AG04450 (cell line): Measurements from ENCODE around the gene ZFX. TPM values are rescaled to one million over a fixed set of nuclear protein-coding genes. Genes with fewer than 3 reads are reported as not detected.

Experiments
- CTCF ChIA-PET: fragments of 300-600, 350-600 bp; formaldehyde crosslinking; extraction: SDS; loops from one replicate; lab custom pipeline; 2022; ENCODE audit warnings: antibody characterized with exemption, inconsistent platforms; lab: Charles Lee
- POLR2A ChIA-PET: fragments of 350-600 bp; formaldehyde crosslinking; extraction: SDS; loops from one replicate; lab custom pipeline; 2021; ENCODE audit warnings: antibody characterized with exemption, inconsistent platforms; lab: Yijun Ruan, JAX
- DNase-seq: peaks from one replicate; pipeline ENCODE4 v3.0.0-alpha.2; 2011; ENCODE audit warnings: low read depth, low spot score
- H3K27ac ChIP-seq: one replicate; pipeline ENCODE4 v1.5.1; 2012; ENCODE audit warnings: low read depth, low read length, control low read depth
- H3K27me3 ChIP-seq: one replicate; pipeline ENCODE4 v1.6.0; 2012; ENCODE audit warnings: low read length; ENCODE audit not compliant: control insufficient read depth, insufficient read depth
- H3K4me3 ChIP-seq: 2 replicates; pipeline ENCODE4 v1.5.1; 2011; ENCODE audit warnings: mild to moderate bottlenecking, low read depth, low read length, control low read depth
- H3K9me3 ChIP-seq: 2 replicates; pipeline ENCODE4 v1.5.1; 2012; ENCODE audit warnings: low read length; ENCODE audit not compliant: control insufficient read depth, insufficient read depth
- CTCF ChIP-seq: IDR thresholded peaks from 2 replicates; pipeline ENCODE4 v1.5.1; 2011; ENCODE audit warnings: low read depth, low read length, control low read depth, inconsistent platforms
- polyA plus RNA-seq: library from polyadenylated mRNA; depleted of rRNA; stranded (reverse); fragments of >200 nt; gene quantifications from 2 replicates; pipeline ENCODE4 v1.2.3, GENCODE V29; 2011

The ZFX gene
- polyA plus RNA-seq, 1 experiment = 23.1 TPM

- Histone ChIP-seq H3K9me3 (no peaks in the 10 kb centered on the region), H3K27ac (no peak overlapping the region), H3K4me3 (no peak overlapping the region), H3K27me3 (no peaks in the 10 kb centered on the region)
- TF ChIP-seq CTCF = no peak
- DNase-seq = no peak
- POLR2A ChIA-PET = no interaction called here
- CTCF ChIA-PET = no interaction called here
Measured at GRCh38 chrX:24229400-24229879, 79.9 kb downstream of the ZFX start.

- no peak for TF ChIP-seq CTCF
- Histone ChIP-seq H3K27ac (no peak overlapping the region), H3K4me3 (no peak overlapping the region), H3K27me3 (no peaks in the 10 kb centered on the region), H3K9me3 (no peaks in the 10 kb centered on the region)
- POLR2A ChIA-PET = no interaction called here
- CTCF ChIA-PET = no interaction called here
- DNase-seq = no peak
Measured at GRCh38 chrX:24229976-24230375, 80.4 kb downstream of the ZFX start.

GRCh38 chrX:24231131-24231540 lies 81.6 kb downstream of the ZFX start:
- Histone ChIP-seq H3K9me3 (no peaks in the 10 kb centered on the region), H3K27me3 (no peaks in the 10 kb centered on the region), H3K27ac (no peak overlapping the region), H3K4me3 (no peak overlapping the region; the same call in 1 of the 2 replicates)
- TF ChIP-seq CTCF = no peak
- DNase-seq = peak; percentile 37
- POLR2A ChIA-PET = no interaction called here
- CTCF ChIA-PET = no interaction called here

- ChIA-PET POLR2A (no interaction called here), CTCF (interaction anchor here (0.5 kb wide), 1 partner anchor 327 kb away, joined by 3 read pairs; no protein-coding TSS in a partner anchor)
- Histone ChIP-seq H3K9me3 (no peaks in the 10 kb centered on the region), H3K27me3 (no peaks in the 10 kb centered on the region), H3K27ac (no peak overlapping the region), H3K4me3 (no peak overlapping the region; the same call in 1 of the 2 replicates)
- TF ChIP-seq CTCF = no peak
- DNase-seq = no peak
Measured at GRCh38 chrX:24231641-24232179, 82.2 kb downstream of the ZFX start.

- H3K4me3 ChIP-seq = no peak overlapping the region
- no peak for TF ChIP-seq CTCF
- no peak overlapping the region for H3K27ac ChIP-seq
- no peak for DNase-seq
- H3K9me3 ChIP-seq = no peaks in the 10 kb centered on the region
- CTCF ChIA-PET = no interaction called here
- POLR2A ChIA-PET = no interaction called here
- no peaks in the 10 kb centered on the region for H3K27me3 ChIP-seq
Measured at GRCh38 chrX:24232796-24233195, 83.3 kb downstream of the ZFX start.
